HCEC 1CT (cell line): ENCODE results near the gene CRTAP.
"Not testable (repeated sequence)": the region's sequence is repeated elsewhere in the genome, so short reads cannot be mapped to it uniquely, and the experiment has no call there.

Experiments
- DNase-seq: peaks from one replicate; pipeline ENCODE4 v3.0.0-alpha.2; 2017

The CRTAP gene

DNA sequence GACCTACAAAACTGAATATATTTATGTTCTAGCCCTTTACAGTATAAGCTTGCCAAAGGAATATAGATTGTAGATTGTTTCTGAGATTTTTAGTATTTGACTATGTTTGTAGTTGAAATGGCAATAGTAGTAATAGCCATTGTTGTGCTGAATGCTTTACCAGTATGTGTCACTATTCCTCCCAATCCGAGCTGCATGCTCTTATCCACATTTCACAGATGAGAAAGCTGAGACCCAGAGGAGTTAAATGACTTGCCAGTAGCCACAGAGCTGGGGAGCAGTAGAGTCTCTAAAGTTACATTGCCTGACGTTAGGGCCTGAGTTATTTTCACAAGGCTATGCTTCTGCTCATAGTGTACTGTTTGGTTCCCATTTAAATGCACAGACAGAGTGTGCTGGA lies 13.6 kb upstream of the CRTAP start:
- no peak for DNase-seq

DNA sequence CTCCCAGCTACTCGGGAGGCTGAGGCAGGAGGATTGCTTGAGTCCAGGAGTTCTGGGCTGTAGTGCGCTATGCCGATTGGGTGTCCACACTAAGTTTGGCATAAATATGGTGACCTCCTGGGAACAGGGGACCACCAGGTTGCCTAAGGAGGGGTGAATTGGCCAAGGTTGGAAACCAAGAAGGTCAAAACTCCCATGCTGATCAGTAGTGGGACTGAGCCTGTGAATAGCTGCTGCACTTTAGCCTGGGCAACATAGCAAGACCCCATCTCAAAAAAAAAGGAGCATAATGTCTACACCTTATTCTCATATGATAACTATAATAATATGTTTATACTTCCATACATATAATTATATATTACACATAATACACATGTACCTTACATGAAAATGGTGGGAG lies 10.8 kb upstream of the CRTAP start:
- DNase-seq: no peak

GRCh38 chr3:33103480-33103879 lies 10.3 kb upstream of the CRTAP start:
- DNase-seq: no peak

- DNase-seq: no peak
These were observed 9.0 kb upstream of the CRTAP start for GRCh38 chr3:33104803-33105202.

DNA sequence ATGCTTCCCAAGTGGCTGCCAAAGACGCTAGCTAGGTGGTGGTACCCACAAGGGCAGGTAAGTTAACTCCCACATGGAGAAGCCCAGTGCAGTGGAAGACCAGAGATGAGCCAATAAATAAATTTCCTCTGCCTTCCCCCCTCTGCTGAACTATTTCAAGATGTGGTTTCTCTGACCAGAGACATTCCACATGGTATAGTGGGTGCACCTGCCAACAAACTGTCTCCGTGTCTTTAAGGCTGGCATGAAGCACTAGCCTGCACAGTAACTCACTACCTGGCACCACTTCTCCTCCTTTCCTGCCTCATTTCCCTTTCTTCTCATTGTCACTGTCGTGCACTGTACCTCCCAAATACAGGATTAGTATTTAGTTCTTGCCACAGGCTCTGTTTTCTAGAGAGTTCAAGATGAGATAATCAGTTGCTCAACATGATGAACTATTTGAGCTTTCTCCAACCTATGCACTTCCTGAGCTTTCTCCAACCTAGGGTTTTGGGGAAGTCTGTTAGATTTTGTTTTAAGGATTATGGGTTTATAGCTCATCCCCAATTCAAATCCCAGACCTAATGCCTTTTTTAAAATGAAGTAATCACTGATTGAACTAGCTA lies 8.4 kb upstream of the CRTAP start:
- DNase-seq: no peak

DNA sequence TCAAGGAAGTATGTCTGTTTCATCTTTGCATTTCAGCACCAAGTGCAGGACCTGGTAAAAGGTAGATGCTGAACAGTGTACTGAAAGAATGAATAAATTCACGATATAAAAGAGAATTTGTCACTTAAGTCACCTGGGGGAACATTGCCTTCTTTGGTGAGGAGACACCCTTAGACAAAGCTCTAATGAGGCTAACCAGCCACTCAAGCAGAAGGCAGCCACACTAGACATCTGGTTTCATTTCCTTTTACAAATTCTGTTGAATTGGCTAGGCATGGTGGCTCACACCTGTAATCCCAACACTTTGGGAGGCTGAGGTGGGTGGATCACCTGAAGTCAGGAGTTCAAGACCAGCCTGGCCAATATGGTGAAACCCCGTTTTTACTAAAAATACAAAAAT lies 7.0 kb upstream of the CRTAP start:
- not testable (repeated sequence) for DNase-seq

GRCh38 chr3:33111581-33111980 lies 2.2 kb upstream of the CRTAP start:
- DNase-seq: no peak

- DNase-seq: no peak
These were observed 809 bp downstream of the CRTAP start for GRCh38 chr3:33114622-33115023.

GRCh38 chr3:33115024-33115768 lies 1.4 kb downstream of the CRTAP start:
- peak; percentile 93 for DNase-seq

DNA sequence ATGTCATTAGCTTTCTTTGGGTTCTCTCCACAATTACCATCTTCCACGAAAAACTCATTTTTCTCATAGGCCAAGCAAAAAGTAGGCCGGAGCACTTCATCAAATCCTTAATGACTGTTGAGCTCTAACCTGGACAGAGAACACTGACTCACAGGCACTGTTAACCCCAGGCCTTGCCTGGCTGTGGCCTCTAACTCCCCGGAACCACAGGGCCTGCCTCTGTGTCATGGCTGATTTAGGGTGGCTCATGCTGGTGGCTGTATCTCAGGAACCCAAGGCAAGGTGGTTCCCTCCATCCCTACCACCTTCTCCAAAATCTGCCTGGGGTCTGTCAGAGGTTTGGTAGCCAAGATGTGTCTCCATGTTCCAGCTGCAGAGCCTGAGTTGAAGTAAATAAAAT lies 3.6 kb downstream of the CRTAP start:
- DNase-seq: no peak

DNA sequence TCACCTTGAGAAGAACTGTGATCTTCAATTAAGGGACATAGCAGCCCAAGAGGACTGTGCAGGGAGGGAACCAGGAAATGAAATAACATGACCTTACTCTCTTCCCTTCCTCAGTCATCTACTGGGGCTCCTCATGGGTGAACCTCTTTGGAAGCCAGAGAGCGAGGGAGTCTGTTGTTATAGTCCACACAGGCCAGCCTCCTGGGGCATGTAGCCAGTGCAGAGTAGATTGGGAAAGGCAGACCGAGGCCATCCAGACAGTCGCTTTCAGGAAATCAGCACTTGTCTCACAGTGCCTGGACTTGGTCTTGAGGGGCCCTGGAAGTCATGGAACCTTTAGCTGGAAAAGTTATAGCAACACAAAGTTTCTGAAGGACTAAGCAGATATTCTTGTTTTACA lies 6.1 kb downstream of the CRTAP start:
- DNase-seq: no peak

- DNase-seq: no peak
These were observed 9.2 kb downstream of the CRTAP start for GRCh38 chr3:33122991-33123390.

- no peak for DNase-seq
These were observed 10.8 kb downstream of the CRTAP start for GRCh38 chr3:33124638-33125037.

DNA sequence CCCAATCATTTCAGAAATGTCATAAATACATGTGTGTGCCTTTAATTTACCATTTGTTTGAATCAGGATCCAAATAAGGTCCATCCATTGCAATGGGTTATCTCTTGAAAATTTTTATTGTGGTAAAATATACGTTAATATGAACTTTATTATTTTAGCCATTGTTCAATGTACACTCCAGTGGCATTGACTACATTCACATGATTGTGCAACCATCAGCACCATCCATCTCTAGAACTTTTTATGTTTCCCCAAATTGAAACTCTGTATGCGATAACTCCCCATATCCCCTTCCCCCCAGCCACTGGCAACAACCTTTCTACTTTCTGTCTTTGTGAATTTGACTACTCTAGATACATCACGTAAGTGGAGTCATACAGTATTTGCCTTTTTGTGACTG lies 12.0 kb downstream of the CRTAP start:
- no peak for DNase-seq

DNA sequence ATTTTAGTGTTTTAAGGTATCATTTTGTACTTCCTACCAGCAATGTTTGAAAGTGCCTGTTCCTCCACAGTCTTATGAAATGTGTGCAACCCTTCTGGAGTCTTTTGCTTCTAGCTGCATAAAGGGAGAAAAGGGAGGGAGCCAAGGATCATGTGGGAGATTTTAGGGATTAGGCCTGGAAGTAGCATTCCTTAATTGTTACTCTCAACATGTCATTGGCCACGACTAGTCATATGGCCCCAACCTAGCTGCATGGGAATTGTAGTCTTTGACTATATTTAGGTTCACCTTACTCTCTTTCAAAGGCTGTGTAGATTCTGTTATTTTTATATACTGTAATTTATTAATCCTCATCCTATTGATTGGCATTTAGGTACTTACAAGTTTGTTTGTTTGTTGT lies 14.9 kb downstream of the CRTAP start:
- peak; percentile 56 for DNase-seq

DNA sequence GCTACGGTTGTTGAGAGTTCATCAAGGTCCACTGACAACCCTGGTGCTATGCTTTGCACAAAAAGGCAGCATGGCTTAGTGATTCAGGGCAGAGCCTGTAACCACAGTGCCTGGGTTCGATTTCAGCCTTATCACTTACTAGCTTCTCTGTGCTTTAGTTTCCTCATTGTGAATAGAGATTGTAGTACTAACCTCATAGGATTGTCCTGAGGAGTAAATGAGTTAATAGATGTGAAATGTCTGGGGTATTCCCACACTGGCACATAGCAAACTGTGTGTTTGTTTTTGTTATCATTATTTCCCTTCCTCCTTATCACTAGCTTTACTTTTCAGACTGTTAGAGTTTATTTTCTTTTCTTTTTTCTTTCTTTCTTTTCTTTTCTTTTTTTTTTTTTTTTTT lies 16.3 kb downstream of the CRTAP start:
- no peak for DNase-seq

- peak; percentile 62 for DNase-seq
These were observed 17.7 kb downstream of the CRTAP start for GRCh38 chr3:33131331-33132018.

DNA sequence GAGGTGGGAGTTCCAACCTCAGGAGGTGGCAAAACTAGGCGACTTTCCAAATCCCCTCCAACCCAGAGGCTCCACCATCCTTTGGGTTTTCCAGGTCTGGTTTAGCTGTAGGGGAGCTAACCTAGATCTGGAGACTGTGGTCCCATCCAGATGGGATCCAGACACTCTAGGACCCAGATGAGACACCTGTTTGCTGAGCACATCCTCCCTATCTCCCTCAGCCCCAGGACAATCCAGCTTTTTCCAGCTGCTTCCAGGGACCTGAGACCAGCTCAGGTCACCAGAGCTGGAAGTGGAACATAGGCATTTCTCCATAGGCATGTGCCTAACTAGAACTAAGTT lies 18.2 kb downstream of the CRTAP start:
- no peak for DNase-seq

DNA sequence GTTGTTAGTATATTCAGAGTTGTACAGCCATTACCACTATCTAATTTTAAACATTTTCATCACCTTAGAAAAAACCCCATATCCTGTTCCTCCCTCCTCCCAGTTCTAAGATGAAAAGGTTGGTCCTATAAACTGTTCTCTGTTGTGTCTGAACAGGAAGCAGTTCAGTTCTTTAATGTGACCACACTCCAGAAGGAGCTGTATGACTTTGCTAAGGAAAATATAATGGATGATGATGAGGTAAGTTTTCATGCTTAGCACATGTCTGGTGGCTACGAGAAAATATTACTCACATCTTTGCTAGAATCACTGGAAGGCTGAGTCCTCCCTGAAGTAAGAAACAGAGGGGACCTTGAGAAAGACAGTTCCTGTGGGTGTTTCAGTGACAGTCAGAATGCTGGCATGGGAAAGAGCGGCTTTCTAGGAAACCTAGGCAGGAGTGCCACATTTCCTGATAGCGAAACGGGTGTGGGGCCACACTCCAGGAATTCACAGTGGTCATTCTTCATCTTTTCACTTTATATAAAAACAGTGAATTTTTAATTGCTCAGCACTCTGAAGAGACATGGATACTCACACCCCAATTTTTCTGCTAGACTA lies 20.3 kb downstream of the CRTAP start:
- DNase-seq: no peak

DNA sequence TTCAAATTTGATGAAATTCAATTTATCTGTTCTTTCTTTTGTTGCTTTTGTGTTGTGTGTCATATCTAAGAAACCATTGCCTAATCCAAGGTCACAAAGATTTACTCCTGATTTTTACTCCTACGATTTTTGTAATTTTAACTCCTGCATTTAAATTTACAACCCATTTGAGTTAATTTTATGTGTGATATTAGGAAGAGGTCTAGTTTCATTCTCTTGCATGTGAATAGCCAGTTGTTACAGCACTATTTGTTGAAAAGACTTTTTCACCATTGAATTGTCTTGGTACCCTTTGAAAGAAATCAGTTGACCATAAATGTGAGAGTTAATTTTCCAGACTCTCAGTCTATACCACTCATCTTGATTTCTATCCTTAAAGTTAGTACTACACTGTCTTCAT lies 23.9 kb downstream of the CRTAP start:
- no peak for DNase-seq

DNA sequence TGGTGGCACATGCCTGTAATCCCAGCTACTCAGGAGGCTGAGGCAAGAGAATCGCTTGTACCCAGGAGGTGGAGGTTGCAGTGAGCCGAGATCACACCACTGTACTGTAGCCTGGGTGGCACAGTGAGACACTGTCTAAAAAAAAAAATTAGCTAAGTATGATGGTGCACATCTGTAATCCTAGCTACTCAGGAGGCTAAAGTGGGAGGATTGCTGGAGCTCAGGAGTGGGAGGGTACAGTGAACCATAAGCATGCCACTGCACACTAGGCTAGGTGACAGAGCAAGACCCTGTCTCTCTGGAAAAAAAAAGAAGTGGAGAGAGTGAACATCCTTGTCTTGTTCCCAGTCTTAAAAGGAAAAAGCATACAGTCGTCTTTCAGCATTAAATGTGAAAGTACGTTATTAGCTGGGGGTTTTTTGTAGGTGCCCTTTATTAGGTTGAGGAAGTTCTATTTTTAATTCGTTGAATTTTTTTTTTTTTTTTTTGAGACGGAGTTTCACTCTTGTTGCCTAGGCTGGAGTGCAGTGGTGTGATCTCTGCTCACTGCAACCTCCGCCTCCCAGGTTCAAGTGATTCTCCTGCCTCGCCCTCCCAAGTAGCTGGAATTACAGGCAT lies 25.3 kb downstream of the CRTAP start:
- DNase-seq: not testable (repeated sequence)

DNA sequence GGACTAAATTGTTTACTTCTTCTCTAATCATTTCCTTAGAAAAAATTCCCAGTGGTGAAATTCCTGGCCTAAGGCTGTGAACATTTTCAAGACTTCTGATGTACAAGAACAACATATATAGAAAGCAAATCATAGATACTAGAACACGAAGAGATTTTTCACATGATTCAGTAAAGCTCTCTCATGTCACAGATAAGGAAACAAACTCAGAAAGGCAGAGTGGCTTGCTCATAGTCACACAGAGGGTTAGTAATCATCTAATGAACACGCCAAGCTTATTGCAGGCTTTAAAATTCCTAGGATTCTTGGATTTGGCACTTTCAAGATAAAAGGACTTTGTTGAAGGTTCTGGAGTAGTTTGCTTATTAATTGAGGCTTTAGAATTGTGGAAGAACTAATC lies 26.2 kb downstream of the CRTAP start:
- no peak for DNase-seq

GRCh38 chr3:33141006-33141405 lies 27.2 kb downstream of the CRTAP start:
- DNase-seq: no peak

GRCh38 chr3:33144433-33144832 lies 30.6 kb downstream of the CRTAP start:
- no peak for DNase-seq
